ENCODE data around the gene TUBA4A. TPM values are rescaled to one million over a fixed set of nuclear protein-coding genes. Genes with fewer than 3 reads are reported as not detected.

Gene TUBA4A
- total RNA-seq, 1 experiment from 2014 or later: 40.8 TPM

DNA sequence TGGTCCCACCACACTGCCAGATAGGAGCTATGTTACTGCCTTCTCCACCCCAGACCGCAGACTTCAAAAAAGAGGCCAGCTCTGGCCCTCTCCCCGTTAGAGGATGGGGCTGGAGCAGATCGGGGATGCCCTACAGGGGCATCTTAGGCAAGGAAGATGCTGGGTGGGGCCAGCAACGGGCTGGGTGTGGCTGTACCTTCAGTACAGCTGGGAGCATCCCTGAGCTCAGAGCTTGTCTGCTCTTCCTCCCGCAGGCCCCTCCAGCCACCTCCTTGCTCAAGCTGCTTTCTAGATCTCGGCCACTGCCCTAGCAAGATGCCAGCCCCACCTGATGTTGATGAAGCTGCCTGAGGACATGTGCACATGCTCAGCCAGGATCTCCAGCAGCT lies 45.6 kb upstream of the TUBA4A start:
- DNase-seq (ENCODE audit: low spot score): no peak
- Mint-ChIP-seq H3K27ac (no peak overlapping the region), H3K27me3 (ENCODE audit: low read depth) (peaks cover 75% of the 10 kb centered on the region), H3K4me3 (peak overlapping the region; percentile 51), H3K36me3 (no peaks in the 10 kb centered on the region), H3K9me3 (peaks cover 5% of the 10 kb centered on the region; the same call in 1 of the 2 replicates), H3K4me1 (peaks cover 19% of the 10 kb centered on the region)
- ChIA-PET CTCF (interaction anchor here (0.6 to 3.5 kb wide), 29 partner anchors 9 to 269 kb away, joined by 3 to 21 read pairs (median 4); partner anchors contain the start of genes ANKZF1, ATG9A, CNPPD1 and DNAJB2), POLR2A (no interaction called here)
- ATAC-seq: no peak
- TF ChIP-seq AR (CRISPR knock-in tag; IDR thresholded peaks at IDR 0.05): no peak
- no peak for TF ChIP-seq FOXJ3 (CRISPR knock-in tag; IDR thresholded peaks at IDR 0.05; ENCODE audit: borderline replicate concordance)
- no peak for TF ChIP-seq ETV6 (CRISPR knock-in tag; IDR thresholded peaks at IDR 0.05)
- TF ChIP-seq TP53 (CRISPR knock-in tag; IDR thresholded peaks at IDR 0.05): no peak
- TF ChIP-seq JAZF1 (CRISPR knock-in tag; IDR thresholded peaks at IDR 0.05): no peak
- TF ChIP-seq ZNF138 (CRISPR knock-in tag; conservative IDR thresholded peaks at IDR 0.05): no peak
- TF ChIP-seq IRF1 (CRISPR knock-in tag; IDR thresholded peaks at IDR 0.05): no peak
- TF ChIP-seq CREB1 (CRISPR knock-in tag; IDR thresholded peaks at IDR 0.05): no peak

- no peaks in the 10 kb centered on the region for H3K36me3 Mint-ChIP-seq
- peaks cover 24% of the 10 kb centered on the region for H3K4me1 Mint-ChIP-seq
- peak; percentile 55 for ATAC-seq
- no peak overlapping the region for H3K27ac Mint-ChIP-seq
- ChIA-PET CTCF (interaction anchor here (0.6 to 3.5 kb wide), 27 partner anchors 10 to 269 kb away, joined by 3 to 21 read pairs (median 4); partner anchors contain the start of genes ANKZF1, ATG9A, CNPPD1 and DNAJB2), POLR2A (no interaction called here)
- TF ChIP-seq, protein P1, sequence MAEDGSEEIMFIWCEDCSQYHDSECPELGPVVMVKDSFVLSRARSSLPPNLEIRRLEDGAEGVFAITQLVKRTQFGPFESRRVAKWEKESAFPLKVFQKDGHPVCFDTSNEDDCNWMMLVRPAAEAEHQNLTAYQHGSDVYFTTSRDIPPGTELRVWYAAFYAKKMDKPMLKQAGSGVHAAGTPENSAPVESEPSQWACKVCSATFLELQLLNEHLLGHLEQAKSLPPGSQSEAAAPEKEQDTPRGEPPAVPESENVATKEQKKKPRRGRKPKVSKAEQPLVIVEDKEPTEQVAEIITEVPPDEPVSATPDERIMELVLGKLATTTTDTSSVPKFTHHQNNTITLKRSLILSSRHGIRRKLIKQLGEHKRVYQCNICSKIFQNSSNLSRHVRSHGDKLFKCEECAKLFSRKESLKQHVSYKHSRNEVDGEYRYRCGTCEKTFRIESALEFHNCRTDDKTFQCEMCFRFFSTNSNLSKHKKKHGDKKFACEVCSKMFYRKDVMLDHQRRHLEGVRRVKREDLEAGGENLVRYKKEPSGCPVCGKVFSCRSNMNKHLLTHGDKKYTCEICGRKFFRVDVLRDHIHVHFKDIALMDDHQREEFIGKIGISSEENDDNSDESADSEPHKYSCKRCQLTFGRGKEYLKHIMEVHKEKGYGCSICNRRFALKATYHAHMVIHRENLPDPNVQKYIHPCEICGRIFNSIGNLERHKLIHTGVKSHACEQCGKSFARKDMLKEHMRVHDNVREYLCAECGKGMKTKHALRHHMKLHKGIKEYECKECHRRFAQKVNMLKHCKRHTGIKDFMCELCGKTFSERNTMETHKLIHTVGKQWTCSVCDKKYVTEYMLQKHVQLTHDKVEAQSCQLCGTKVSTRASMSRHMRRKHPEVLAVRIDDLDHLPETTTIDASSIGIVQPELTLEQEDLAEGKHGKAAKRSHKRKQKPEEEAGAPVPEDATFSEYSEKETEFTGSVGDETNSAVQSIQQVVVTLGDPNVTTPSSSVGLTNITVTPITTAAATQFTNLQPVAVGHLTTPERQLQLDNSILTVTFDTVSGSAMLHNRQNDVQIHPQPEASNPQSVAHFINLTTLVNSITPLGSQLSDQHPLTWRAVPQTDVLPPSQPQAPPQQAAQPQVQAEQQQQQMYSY (CRISPR knock-in tag; IDR thresholded peaks at IDR 0.05): peak; percentile 89
- TF ChIP-seq CTCF (IDR thresholded peaks at IDR 0.05) (peak; percentile 99), USF2 (CRISPR knock-in tag; IDR thresholded peaks at IDR 0.05) (no peak), FOXJ3 (CRISPR knock-in tag; IDR thresholded peaks at IDR 0.05; ENCODE audit: borderline replicate concordance) (no peak), CREM (CRISPR knock-in tag; IDR thresholded peaks at IDR 0.05) (0 out of 2 replicates have a peak, but pooled peaks have one; percentile 35)
- H3K4me3 Mint-ChIP-seq: peak overlapping the region; percentile 51
- peaks cover 75% of the 10 kb centered on the region for H3K27me3 Mint-ChIP-seq (ENCODE audit: low read depth)
- H3K9me3 Mint-ChIP-seq: peaks cover 5% of the 10 kb centered on the region; the same call in 1 of the 2 replicates
- peak; percentile 94 for DNase-seq (ENCODE audit: low spot score)
Observed at GRCh38 chr2:219298759-219299371, 45.1 kb upstream of the TUBA4A start.

Measured in WTC11 (cell line).